SU-DHL-6 (cell line): Measurements from ENCODE around the gene SETBP1.

Source experiments
- H2AFZ ChIP-seq: fragments of 200-600 bp; sonication (generic); 2 replicates; pipeline ENCODE4 v1.6.1; 2014; ENCODE audit warnings: low read depth, mild to moderate bottlenecking, moderate library complexity, mixed read lengths, antibody characterized with exemption, low read length; ENCODE audit not compliant: severe bottlenecking
- H3F3A ChIP-seq: fragments of 200-600 bp; shearing (Covaris generic); 2 replicates; pipeline ENCODE4 v1.6.0; 2016; ENCODE audit warnings: antibody characterized with exemption, mild to moderate bottlenecking; ENCODE audit not compliant: insufficient read depth
- H3K27ac ChIP-seq: fragments of 200-600 bp; sonication (generic); 2 replicates; pipeline ENCODE4 v1.5.1; 2016; ENCODE audit warnings: low read depth, mild to moderate bottlenecking, low read length, moderate library complexity, mixed read lengths
- H3K27me3 ChIP-seq: fragments of 200-600 bp; sonication (generic), shearing (Covaris generic); 2 replicates; pipeline ENCODE4 v1.6.0; 2014; ENCODE audit warnings: mild to moderate bottlenecking, low read length
- H3K36me3 ChIP-seq: fragments of 200-600 bp; sonication (generic); 2 replicates; pipeline ENCODE4 v1.6.1; 2014; ENCODE audit warnings: mild to moderate bottlenecking, low read length, mixed read lengths
- H3K4me2 ChIP-seq: fragments of 300-600, 200-600 bp; shearing (Covaris generic), sonication (generic); 2 replicates; pipeline ENCODE4 v1.6.0; 2014; ENCODE audit warnings: low read length, low read depth, mild to moderate bottlenecking; ENCODE audit not compliant: poor library complexity, severe bottlenecking
- H3K4me3 ChIP-seq: fragments of 200-600 bp; sonication (generic); 2 replicates; pipeline ENCODE4 v1.5.1; 2014; ENCODE audit warnings: antibody characterized with exemption, low read length, mild to moderate bottlenecking, mixed read lengths; ENCODE audit not compliant: insufficient read depth, poor library complexity, severe bottlenecking
- H3K79me2 ChIP-seq: fragments of 200-600 bp; sonication (generic); 2 replicates; pipeline ENCODE4 v1.6.1; 2014; ENCODE audit warnings: mild to moderate bottlenecking, low read length, moderate library complexity; ENCODE audit not compliant: insufficient read depth
- H3K9ac ChIP-seq: fragments of 200-600 bp; sonication (generic); 2 replicates; pipeline ENCODE4 v1.7.0; 2014; ENCODE audit warnings: mild to moderate bottlenecking, low read length
- H3K9me2 ChIP-seq: fragments of 200-600 bp; sonication (generic); replicated peaks from 2 replicates; pipeline ENCODE4 v1.6.1; 2014; ENCODE audit warnings: low read length; ENCODE audit not compliant: insufficient read depth
- H3K9me3 ChIP-seq: fragments of 200-600 bp; sonication (generic); 2 replicates; pipeline ENCODE4 v1.6.1; 2014; ENCODE audit warnings: low read length, mixed read lengths; ENCODE audit not compliant: insufficient read depth
- H4K20me1 ChIP-seq: fragments of 200-600 bp; sonication (generic); 2 replicates; pipeline ENCODE4 v1.6.1; 2014; ENCODE audit warnings: low read depth, mild to moderate bottlenecking, antibody characterized with exemption, low read length, moderate library complexity, mixed read lengths
- EZH2phosphoT487 ChIP-seq: fragments of 200-600 bp; sonication (generic), shearing (Covaris generic); conservative IDR thresholded peaks from 2 replicates; pipeline ENCODE4 v1.6.1; 2018; ENCODE audit warnings: mild to moderate bottlenecking, antibody characterized with exemption, low read length, moderate library complexity, mixed read lengths
- TF ChIP-seq, protein P1 (sequence below): fragments of 200-600 bp; sonication (generic); IDR thresholded peaks from one replicate; pipeline ENCODE4 v1.5.1; 2017; ENCODE audit warnings: antibody characterized with exemption, mild to moderate bottlenecking, low read length, moderate library complexity; ENCODE audit not compliant: insufficient read depth, poor library complexity, severe bottlenecking

Gene SETBP1

DNA sequence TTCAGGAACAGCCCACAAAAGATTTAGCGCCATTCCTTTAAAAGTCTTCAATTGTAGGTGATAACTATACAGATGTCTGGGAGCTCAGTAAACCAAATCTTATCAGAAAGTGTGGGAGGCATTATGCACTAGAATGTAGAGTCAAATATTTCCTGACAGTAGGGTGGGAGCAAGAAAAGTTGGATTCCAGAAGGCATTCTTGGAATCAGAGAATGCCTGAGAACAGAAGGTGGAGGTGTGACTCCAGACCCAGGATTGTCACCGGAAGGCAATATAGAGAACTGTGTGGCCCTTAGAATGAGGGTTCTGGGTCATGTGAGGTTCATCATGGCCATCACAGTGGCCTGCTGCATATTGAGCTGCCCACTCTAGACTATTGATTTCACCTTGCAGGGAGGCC lies 90.0 kb downstream of the SETBP1 start:
- Histone ChIP-seq H2AFZ (no peak overlapping the region), H4K20me1 (no peaks in the 10 kb centered on the region), H3K27me3 (no peaks in the 10 kb centered on the region), H3K27ac (no peak overlapping the region), H3K4me3 (no peak overlapping the region), H3K79me2 (no peaks in the 10 kb centered on the region), H3K4me2 (no peak overlapping the region), H3K9ac (no peak overlapping the region), H3K9me2 (no peaks in the 10 kb centered on the region), H3F3A (no peaks in the 10 kb centered on the region), H3K9me3 (no peaks in the 10 kb centered on the region), H3K36me3 (no peaks in the 10 kb centered on the region)
- no peak for TF ChIP-seq EZH2phosphoT487
- TF ChIP-seq, protein P1, sequence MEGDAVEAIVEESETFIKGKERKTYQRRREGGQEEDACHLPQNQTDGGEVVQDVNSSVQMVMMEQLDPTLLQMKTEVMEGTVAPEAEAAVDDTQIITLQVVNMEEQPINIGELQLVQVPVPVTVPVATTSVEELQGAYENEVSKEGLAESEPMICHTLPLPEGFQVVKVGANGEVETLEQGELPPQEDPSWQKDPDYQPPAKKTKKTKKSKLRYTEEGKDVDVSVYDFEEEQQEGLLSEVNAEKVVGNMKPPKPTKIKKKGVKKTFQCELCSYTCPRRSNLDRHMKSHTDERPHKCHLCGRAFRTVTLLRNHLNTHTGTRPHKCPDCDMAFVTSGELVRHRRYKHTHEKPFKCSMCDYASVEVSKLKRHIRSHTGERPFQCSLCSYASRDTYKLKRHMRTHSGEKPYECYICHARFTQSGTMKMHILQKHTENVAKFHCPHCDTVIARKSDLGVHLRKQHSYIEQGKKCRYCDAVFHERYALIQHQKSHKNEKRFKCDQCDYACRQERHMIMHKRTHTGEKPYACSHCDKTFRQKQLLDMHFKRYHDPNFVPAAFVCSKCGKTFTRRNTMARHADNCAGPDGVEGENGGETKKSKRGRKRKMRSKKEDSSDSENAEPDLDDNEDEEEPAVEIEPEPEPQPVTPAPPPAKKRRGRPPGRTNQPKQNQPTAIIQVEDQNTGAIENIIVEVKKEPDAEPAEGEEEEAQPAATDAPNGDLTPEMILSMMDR = no peak

DNA sequence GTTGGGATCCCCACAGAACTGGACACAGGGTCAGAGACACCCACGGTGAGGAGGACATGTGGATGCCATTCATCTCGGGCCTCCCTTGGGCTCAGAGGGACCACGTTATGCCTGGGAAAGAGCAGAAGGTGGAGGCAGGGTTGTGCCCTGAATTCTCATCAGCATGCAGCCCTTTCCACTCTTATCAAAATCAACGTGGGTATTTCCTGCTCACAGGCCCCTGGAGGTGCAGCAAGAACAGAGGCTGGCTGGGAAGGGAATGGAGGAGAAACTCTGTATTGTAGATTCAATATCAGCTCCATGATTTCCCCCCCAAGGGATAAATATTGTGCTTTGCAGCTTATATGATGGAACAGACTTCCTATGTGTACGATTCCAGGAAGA lies 90.9 kb downstream of the SETBP1 start:
- H3K4me3 ChIP-seq = no peak overlapping the region

DNA sequence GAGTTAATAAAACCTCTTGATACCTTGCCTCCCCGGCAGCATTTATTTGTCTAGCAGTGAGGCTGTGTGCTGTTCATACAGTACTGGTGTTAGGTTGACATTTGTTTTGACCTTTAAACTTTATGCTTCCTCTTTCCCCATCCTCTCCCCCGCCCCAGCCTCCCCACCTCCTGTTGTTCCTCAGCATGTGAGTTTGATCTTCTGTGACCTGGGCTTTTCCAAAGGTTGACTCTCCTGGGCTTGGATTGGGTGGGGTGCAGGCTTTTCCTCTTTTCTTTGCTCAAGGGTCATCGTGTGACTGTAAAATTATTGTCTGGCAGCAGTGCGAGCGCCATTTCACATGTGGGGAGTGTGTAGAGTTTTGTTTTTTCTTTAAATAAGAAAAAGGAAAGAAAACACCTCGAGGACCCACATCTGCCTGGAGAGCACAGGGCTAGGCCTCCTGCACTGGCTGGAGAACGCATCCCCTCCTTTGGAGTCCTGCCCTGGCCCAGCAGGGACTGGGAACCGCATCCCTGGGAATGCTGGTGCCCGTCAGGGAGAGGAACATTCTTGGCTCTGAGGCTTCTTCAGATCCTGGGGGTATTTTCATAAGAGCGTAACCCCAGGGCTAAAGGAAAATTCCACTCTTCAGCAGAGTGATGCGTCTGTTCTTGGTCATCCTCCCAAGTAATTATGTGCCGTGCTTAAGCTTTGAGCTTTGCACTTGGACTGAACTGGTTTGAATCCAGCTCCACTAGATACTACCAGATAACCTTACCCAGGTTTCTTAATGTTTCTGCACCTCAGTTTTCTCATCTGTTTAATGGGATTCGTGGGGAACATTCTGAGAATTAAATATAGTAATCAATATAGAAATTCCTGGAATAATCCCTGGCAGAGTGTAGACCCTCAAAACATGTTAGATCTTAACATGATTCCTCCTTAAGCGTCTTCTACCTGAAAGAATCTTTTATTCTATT lies 91.5 kb downstream of the SETBP1 start:
- Histone ChIP-seq H3K4me3 (no peak overlapping the region), H3K9ac (no peak overlapping the region), H3F3A (no peaks in the 10 kb centered on the region), H3K27me3 (no peaks in the 10 kb centered on the region), H3K36me3 (no peaks in the 10 kb centered on the region), H3K4me2 (no peak overlapping the region), H3K79me2 (no peaks in the 10 kb centered on the region), H4K20me1 (no peaks in the 10 kb centered on the region), H2AFZ (no peak overlapping the region), H3K27ac (no peak overlapping the region), H3K9me3 (no peaks in the 10 kb centered on the region), H3K9me2 (no peaks in the 10 kb centered on the region)
- TF ChIP-seq, protein P1 = no peak

More for the DNA sequence above, 90.9 kb downstream of the SETBP1 start:
- no peaks in the 10 kb centered on the region for H4K20me1 ChIP-seq
- TF ChIP-seq, protein P1 = no peak
- no peaks in the 10 kb centered on the region for H3K79me2 ChIP-seq
- H3K9me3 ChIP-seq = no peaks in the 10 kb centered on the region
- no peak overlapping the region for H3K27ac ChIP-seq
- no peak overlapping the region for H3K9ac ChIP-seq
- H3K9me2 ChIP-seq = no peaks in the 10 kb centered on the region
- no peak overlapping the region for H2AFZ ChIP-seq
- H3K4me2 ChIP-seq = no peak overlapping the region
- H3K36me3 ChIP-seq = no peaks in the 10 kb centered on the region
- H3F3A ChIP-seq = no peaks in the 10 kb centered on the region
- no peaks in the 10 kb centered on the region for H3K27me3 ChIP-seq
